Ectodermal cell (in vitro differentiated cells): ENCODE data around the gene TMEM190.
A peak's percentile ranks its signal among the peaks of the same experiment; 100 is the strongest.

Experiments used
- H3K27ac ChIP-seq: 2 replicates; pipeline ENCODE4 v1.7.0; 2013; ENCODE audit warnings: mild to moderate bottlenecking, low read depth, low read length; ENCODE audit not compliant: insufficient read depth, poor library complexity, severe bottlenecking
- H3K27me3 ChIP-seq: 2 replicates; pipeline ENCODE4 v1.7.0; 2013; ENCODE audit warnings: mild to moderate bottlenecking, low read length; ENCODE audit not compliant: insufficient read depth, control insufficient read depth, poor library complexity, severe bottlenecking
- H3K36me3 ChIP-seq: one replicate; pipeline ENCODE4 v1.7.0; 2013; ENCODE audit warnings: low read length; ENCODE audit not compliant: control insufficient read depth, insufficient read depth
- H3K4me1 ChIP-seq: one replicate; pipeline ENCODE4 v1.7.0; 2013; ENCODE audit warnings: low read length; ENCODE audit not compliant: control insufficient read depth, insufficient read depth
- H3K4me3 ChIP-seq: 2 replicates; pipeline ENCODE4 v1.7.0; 2013; ENCODE audit warnings: low read depth, low read length, control low read depth; ENCODE audit not compliant: insufficient read depth
- H3K9me3 ChIP-seq: 2 replicates; pipeline ENCODE4 v1.7.0; 2013; ENCODE audit warnings: mild to moderate bottlenecking, low read length, moderate library complexity; ENCODE audit not compliant: control insufficient read depth
- WGBS, 2 experiments: methylation state at CpG; one replicate each; pipeline ENCODE4 v1.1.7; 2013; ENCODE audit warnings: missing lambda C conversion rate in 2 of 2; 5-methylcytosine and 5-hydroxymethylcytosine counted together

TMEM190 gene

GRCh38 chr19:55372316-55373081 lies 4.1 kb upstream of the TMEM190 start:
- Histone ChIP-seq H3K27me3 (peaks cover 79% of the 10 kb centered on the region), H3K27ac (no peak overlapping the region)
- WGBS, 2 experiments, result 42 to 44% methylated on average over 24 of the region's 24 CpGs

DNA sequence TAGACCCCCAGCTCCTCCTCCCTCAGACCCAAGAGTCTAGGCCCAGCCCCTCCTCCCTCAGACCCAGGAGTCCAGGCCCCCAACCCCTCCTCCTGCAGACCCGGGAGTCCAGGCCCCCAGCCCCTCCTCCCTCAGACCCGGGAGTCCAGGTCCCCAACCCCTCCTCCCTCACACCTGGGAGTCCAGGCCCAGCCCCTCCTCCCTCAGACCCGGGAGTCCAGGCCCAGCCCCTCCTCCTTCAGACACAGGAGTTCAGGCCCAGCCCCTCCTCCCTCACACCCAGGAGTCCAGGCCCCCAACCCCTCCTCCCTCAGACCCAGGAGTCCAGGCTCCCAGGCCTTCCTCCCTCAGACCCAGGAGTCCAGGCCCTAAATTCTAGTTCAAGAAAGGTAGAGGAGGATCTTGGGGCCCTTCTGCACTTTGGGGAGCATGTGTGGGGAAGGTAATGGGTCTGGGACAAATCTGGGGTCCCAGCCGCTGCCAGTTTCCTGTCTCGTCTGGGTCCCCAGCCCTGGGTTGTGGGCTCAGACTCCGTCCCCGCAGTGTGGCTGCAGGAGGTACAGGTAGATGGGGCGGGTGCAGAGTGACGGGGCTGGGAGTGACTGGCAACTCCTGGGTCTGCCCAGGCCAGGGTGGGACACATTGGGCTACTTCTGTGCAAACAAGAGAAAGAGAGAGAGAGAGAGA lies 3.2 kb upstream of the TMEM190 start:
- Histone ChIP-seq H3K4me3 (no peak overlapping the region), H3K9me3 (no peaks in the 10 kb centered on the region), H3K27me3 (peaks cover 81% of the 10 kb centered on the region), H3K36me3 (no peaks in the 10 kb centered on the region), H3K4me1 (peaks cover 39% of the 10 kb centered on the region), H3K27ac (no peak overlapping the region)
- WGBS, 2 experiments, result 30 to 35% methylated on average over 9 of the region's 9 CpGs

More at GRCh38 chr19:55372316-55373081, 4.1 kb upstream of the TMEM190 start:
- Histone ChIP-seq H3K9me3 (no peaks in the 10 kb centered on the region), H3K4me3 (no peak overlapping the region), H3K36me3 (no peaks in the 10 kb centered on the region), H3K4me1 (peaks cover 30% of the 10 kb centered on the region)

- H3K4me1 ChIP-seq, result peaks cover 46% of the 10 kb centered on the region
- H3K9me3 ChIP-seq, result no peaks in the 10 kb centered on the region
- no peaks in the 10 kb centered on the region for H3K36me3 ChIP-seq
- 9% methylated on average over 31 of the region's 31 CpGs for WGBS, 2 experiments
- H3K27me3 ChIP-seq, result peaks cover 80% of the 10 kb centered on the region
- no peak overlapping the region for H3K4me3 ChIP-seq
- no peak overlapping the region for H3K27ac ChIP-seq
Observed at GRCh38 chr19:55373993-55374757, 2.5 kb upstream of the TMEM190 start.

- Histone ChIP-seq H3K9me3 (no peaks in the 10 kb centered on the region), H3K36me3 (no peaks in the 10 kb centered on the region), H3K4me3 (peak overlapping the region; percentile 8), H3K27ac (no peak overlapping the region), H3K27me3 (peaks cover 54% of the 10 kb centered on the region), H3K4me1 (peaks cover 47% of the 10 kb centered on the region)
- WGBS, 2 experiments, result 11 to 12% methylated on average over 43 of the region's 43 CpGs
Observed at GRCh38 chr19:55377356-55378131, 918 bp downstream of the TMEM190 start.

DNA sequence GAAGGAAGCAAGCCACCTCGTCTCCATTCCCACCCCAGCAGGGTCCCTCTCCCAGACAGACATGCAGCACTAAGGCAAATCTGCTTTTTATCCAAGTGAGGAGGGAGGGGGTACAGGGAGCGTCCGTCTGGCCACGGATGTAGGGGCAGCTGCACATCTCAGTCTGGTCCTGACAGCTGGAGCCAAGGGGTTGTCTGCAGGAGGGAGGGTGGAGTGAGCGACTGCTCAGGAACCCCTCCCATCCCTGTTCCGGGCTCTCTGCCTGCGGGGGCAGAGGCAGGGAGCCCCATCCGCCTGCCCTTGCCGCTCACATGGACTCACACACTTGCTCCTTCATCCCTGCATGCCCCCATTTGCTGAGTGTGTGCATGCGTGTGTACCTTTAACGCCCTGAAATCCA lies 2.5 kb downstream of the TMEM190 start:
- Histone ChIP-seq H3K9me3 (no peaks in the 10 kb centered on the region), H3K4me1 (peaks cover 36% of the 10 kb centered on the region), H3K27ac (no peak overlapping the region), H3K4me3 (no peak overlapping the region), H3K36me3 (no peaks in the 10 kb centered on the region), H3K27me3 (peaks cover 46% of the 10 kb centered on the region)
- WGBS, 2 experiments, result 67 to 68% methylated on average over 11 of the region's 11 CpGs

- Histone ChIP-seq H3K9me3 (no peaks in the 10 kb centered on the region), H3K36me3 (peaks cover 2% of the 10 kb centered on the region), H3K27ac (no peak overlapping the region), H3K4me3 (no peak overlapping the region), H3K27me3 (peaks cover 35% of the 10 kb centered on the region), H3K4me1 (peaks cover 26% of the 10 kb centered on the region)
- 93 to 95% methylated on average over 5 of the region's 5 CpGs for WGBS, 2 experiments
Observed at GRCh38 chr19:55382013-55382412, 5.4 kb downstream of the TMEM190 start.

DNA sequence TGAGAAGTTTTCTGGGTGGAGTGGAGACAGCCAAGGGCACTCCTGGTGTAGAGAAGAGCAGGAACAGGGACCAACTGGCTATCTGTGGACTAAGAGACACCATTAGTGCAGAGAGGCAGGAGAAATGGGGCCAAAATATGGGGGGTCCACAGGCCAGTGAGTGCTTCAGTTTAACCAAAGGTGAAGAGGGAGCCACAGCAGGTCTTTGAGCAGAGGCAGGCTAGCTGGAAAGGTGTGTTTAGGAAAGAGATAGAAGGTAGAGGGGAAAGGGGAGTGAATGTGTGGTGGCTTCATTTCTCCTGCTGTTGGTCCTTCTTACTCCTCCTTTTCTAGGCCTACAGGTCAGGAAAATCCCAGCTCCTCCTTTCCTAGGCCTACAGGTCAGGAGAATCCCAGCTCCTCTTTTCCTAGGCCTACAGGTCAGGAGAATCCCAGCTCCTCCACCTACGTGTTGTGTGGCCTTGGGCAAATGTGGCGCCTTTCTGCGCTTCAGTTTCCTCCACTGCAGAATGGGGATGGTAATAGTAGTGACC lies 6.0 kb downstream of the TMEM190 start:
- H3K4me3 ChIP-seq, result no peak overlapping the region
- H3K9me3 ChIP-seq, result no peaks in the 10 kb centered on the region
- H3K27me3 ChIP-seq, result peaks cover 31% of the 10 kb centered on the region
- H3K4me1 ChIP-seq, result peaks cover 26% of the 10 kb centered on the region
- H3K36me3 ChIP-seq, result peaks cover 7% of the 10 kb centered on the region
- H3K27ac ChIP-seq, result no peak overlapping the region
- WGBS, 2 experiments, result 98 to 100% methylated on average over 3 of the region's 3 CpGs

- Histone ChIP-seq H3K4me3 (peak overlapping the region; percentile 43), H3K27ac (no peak overlapping the region), H3K27me3 (peaks cover 22% of the 10 kb centered on the region), H3K4me1 (peaks cover 26% of the 10 kb centered on the region), H3K36me3 (peaks cover 17% of the 10 kb centered on the region), H3K9me3 (no peaks in the 10 kb centered on the region)
- 5% methylated on average over 88 of the region's 88 CpGs for WGBS, 2 experiments
Observed at GRCh38 chr19:55383279-55384130, 6.9 kb downstream of the TMEM190 start.
